ENCODE measurements around the gene IQCM.

IQCM gene

DNA sequence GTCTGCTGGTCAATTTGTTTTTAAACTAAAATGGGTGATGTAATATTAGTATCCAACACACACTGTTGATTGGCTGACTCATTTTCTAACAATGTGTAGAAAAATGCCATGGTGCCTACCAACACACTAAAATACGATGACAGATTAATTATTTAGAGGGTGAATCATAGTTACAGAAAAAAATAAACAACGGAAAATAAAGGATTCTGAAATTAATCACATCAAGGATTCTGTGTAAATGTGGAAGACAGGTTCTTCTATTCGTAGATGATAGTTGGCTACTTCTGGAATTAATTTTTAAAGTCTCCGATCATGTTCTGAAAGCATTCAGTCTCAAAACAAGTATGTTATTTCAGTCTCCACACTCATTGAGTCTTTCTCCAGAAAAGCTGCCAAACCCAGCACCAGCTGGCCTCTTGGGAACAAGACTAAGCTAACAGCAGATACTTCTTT lies 8.2 kb upstream of the IQCM start:
- no peak overlapping the region for H2AFZ ChIP-seq
- TF ChIP-seq, protein P1, sequence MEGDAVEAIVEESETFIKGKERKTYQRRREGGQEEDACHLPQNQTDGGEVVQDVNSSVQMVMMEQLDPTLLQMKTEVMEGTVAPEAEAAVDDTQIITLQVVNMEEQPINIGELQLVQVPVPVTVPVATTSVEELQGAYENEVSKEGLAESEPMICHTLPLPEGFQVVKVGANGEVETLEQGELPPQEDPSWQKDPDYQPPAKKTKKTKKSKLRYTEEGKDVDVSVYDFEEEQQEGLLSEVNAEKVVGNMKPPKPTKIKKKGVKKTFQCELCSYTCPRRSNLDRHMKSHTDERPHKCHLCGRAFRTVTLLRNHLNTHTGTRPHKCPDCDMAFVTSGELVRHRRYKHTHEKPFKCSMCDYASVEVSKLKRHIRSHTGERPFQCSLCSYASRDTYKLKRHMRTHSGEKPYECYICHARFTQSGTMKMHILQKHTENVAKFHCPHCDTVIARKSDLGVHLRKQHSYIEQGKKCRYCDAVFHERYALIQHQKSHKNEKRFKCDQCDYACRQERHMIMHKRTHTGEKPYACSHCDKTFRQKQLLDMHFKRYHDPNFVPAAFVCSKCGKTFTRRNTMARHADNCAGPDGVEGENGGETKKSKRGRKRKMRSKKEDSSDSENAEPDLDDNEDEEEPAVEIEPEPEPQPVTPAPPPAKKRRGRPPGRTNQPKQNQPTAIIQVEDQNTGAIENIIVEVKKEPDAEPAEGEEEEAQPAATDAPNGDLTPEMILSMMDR (IDR thresholded peaks at IDR 0.05) = no peak
- H3K9me3 ChIP-seq (ENCODE audit: control insufficient read depth, low read length) = no peaks in the 10 kb centered on the region
- no peak overlapping the region for H3K9ac ChIP-seq
- H3K4me2 ChIP-seq (ENCODE audit: low read length) = no peak overlapping the region
- no peak overlapping the region for H3K4me3 ChIP-seq (ENCODE audit: low read depth, low read length)
- H3K36me3 ChIP-seq (ENCODE audit: control insufficient read depth, insufficient read depth, low read length) = no peaks in the 10 kb centered on the region
- H3K27me3 ChIP-seq (ENCODE audit: control insufficient read depth, insufficient read depth, low read length) = no peaks in the 10 kb centered on the region
- H3K79me2 ChIP-seq = no peaks in the 10 kb centered on the region
- no peak overlapping the region for H3K27ac ChIP-seq
- H3K4me1 ChIP-seq = no peaks in the 10 kb centered on the region

DNA sequence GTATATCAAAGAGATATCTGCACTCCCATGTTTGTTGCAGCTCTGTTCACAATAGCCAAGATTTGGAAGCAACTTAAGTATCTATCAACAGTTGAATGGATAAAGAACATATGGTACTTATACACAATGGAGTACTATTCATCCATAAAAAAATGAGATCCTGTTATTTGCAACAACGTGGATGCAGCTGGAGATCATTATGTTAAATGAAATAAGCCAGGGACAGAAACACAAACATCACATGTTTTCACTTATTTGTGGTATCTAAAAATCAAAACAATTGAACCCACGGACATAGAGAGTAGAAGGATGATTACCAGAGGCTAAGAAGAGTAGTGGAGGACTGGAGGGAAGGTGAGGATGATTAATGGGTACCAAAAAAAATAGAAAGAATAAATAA lies 14.2 kb downstream of the IQCM start:
- Histone ChIP-seq H3K27me3 (ENCODE audit: control insufficient read depth, insufficient read depth, low read length) (no peaks in the 10 kb centered on the region), H3K9me3 (ENCODE audit: control insufficient read depth, low read length) (no peaks in the 10 kb centered on the region), H3K36me3 (ENCODE audit: control insufficient read depth, insufficient read depth, low read length) (no peaks in the 10 kb centered on the region), H3K4me3 (ENCODE audit: low read depth, low read length) (no peak overlapping the region), H3K4me2 (ENCODE audit: low read length) (no peak overlapping the region), H3K9ac (no peak overlapping the region), H3K79me2 (no peaks in the 10 kb centered on the region), H2AFZ (no peak overlapping the region), H3K27ac (no peak overlapping the region), H3K4me1 (no peaks in the 10 kb centered on the region)
- TF ChIP-seq, protein P1 (IDR thresholded peaks at IDR 0.05) = no peak

DNA sequence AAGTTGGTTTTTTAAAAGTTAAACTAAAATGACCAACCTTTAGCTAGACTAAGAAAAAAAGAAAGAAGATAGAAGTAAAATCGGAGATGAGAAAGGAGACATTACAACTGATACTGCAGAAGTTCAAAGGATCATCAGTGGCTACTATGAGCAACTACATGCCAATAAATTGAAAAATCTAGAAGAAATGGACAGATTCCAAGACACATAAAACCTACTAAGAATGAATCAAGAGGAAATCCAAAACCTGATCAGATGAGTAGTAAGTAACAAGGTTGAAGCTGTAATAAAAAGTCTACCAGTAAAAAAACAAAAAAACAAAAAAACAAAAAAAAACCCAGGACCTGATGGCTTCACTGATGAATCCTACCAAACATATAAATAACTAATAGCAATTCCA lies 16.1 kb downstream of the IQCM start:
- H3K4me1 ChIP-seq = no peaks in the 10 kb centered on the region
- no peak overlapping the region for H3K27ac ChIP-seq
- H3K36me3 ChIP-seq (ENCODE audit: control insufficient read depth, insufficient read depth, low read length) = no peaks in the 10 kb centered on the region
- no peak overlapping the region for H2AFZ ChIP-seq
- no peaks in the 10 kb centered on the region for H3K79me2 ChIP-seq
- H3K4me3 ChIP-seq (ENCODE audit: low read depth, low read length) = no peak overlapping the region
- no peaks in the 10 kb centered on the region for H3K9me3 ChIP-seq (ENCODE audit: control insufficient read depth, low read length)
- H3K27me3 ChIP-seq (ENCODE audit: control insufficient read depth, insufficient read depth, low read length) = no peaks in the 10 kb centered on the region
- H3K4me2 ChIP-seq (ENCODE audit: low read length) = no peak overlapping the region
- TF ChIP-seq, protein P1 (IDR thresholded peaks at IDR 0.05) = no peak
- no peak overlapping the region for H3K9ac ChIP-seq

DNA sequence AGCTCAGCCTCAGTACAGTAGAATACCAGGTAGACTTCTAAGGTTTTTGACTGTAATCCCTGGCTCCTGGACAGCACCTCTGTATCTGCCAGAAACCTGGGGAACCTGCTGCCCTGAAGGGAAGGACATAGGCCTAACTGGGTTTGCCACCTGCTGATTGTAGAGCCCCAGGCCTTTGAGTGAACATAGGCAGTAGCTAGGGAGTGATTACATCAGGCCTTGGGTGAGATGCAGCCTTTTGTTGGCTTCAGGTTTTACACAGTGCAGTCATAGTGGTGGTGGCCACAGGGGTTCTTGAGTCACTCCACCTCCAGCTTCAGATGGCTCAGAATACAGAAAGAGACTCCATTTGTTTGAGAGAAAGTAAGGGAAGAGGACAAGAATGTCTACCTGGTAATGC lies 19.3 kb downstream of the IQCM start:
- H3K9me3 ChIP-seq (ENCODE audit: control insufficient read depth, low read length) = no peaks in the 10 kb centered on the region
- H3K27ac ChIP-seq = no peak overlapping the region
- H3K27me3 ChIP-seq (ENCODE audit: control insufficient read depth, insufficient read depth, low read length) = no peaks in the 10 kb centered on the region
- no peaks in the 10 kb centered on the region for H3K79me2 ChIP-seq
- no peak overlapping the region for H3K9ac ChIP-seq
- H3K4me2 ChIP-seq (ENCODE audit: low read length) = no peak overlapping the region
- TF ChIP-seq, protein P1 (IDR thresholded peaks at IDR 0.05) = no peak
- H2AFZ ChIP-seq = no peak overlapping the region
- no peaks in the 10 kb centered on the region for H3K36me3 ChIP-seq (ENCODE audit: control insufficient read depth, insufficient read depth, low read length)
- H3K4me1 ChIP-seq = no peaks in the 10 kb centered on the region
- H3K4me3 ChIP-seq (ENCODE audit: low read depth, low read length) = no peak overlapping the region

DNA sequence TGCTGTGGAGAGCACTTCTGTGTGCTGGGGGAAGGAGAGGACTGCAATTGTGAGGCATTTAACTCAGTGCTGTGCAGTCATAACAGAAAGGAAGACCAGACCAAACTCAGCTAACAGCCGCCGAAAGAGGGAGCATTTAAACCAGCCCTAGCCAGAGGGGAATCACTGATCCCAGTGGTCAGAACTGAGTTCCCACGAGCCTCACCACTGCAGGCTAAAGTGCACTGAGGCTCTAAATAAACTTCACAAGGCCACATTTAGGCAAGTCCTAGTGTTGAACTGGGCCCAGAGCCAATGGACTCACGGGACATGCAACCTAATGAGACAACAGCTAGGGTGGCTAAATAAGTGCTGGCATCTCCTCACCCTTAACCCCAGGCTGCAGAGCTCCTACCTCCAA lies 20.4 kb downstream of the IQCM start:
- Histone ChIP-seq H2AFZ (no peak overlapping the region), H3K27ac (no peak overlapping the region), H3K4me2 (ENCODE audit: low read length) (no peak overlapping the region), H3K4me1 (no peaks in the 10 kb centered on the region), H3K9ac (no peak overlapping the region), H3K9me3 (ENCODE audit: control insufficient read depth, low read length) (no peaks in the 10 kb centered on the region), H3K4me3 (ENCODE audit: low read depth, low read length) (no peak overlapping the region), H3K36me3 (ENCODE audit: control insufficient read depth, insufficient read depth, low read length) (no peaks in the 10 kb centered on the region), H3K27me3 (ENCODE audit: control insufficient read depth, insufficient read depth, low read length) (no peaks in the 10 kb centered on the region), H3K79me2 (no peaks in the 10 kb centered on the region)
- TF ChIP-seq, protein P1 (IDR thresholded peaks at IDR 0.05) = no peak
